Thoracic aorta (tissue), 2 donors: ENCODE data around the gene MLST8. TPM values are rescaled to one million over a fixed set of nuclear protein-coding genes. Genes with fewer than 3 reads are reported as not detected.
A peak's percentile ranks its signal among the peaks of the same experiment; 100 is the strongest.

Source experiments
- ATAC-seq: fragments of 150-250 bp; one replicate; pipeline ENCODE4 v1.8.0; 2017; ENCODE audit warnings: low read depth; ENCODE audit not compliant: insufficient number of reproducible peaks, low FRiP score
- DNase-seq: peaks from one replicate; pipeline ENCODE4 v3.0.0-alpha.2; 2020; ENCODE audit warnings: low spot score
- H3K27ac ChIP-seq, 2 donors: fragments of 200-600 bp; sonication (generic); 1 replicate in 1 of 2; 2 replicates in 1 of 2; pipeline ENCODE4 v1.5.1; 2016; ENCODE audit warnings: mild to moderate bottlenecking in 2 of 2, moderate library complexity in 2 of 2
- H3K27me3 ChIP-seq: fragments of 200-600 bp; sonication (generic); replicated peaks from 2 replicates; pipeline ENCODE4 v1.6.0; 2016; ENCODE audit warnings: mild to moderate bottlenecking; ENCODE audit not compliant: insufficient read depth
- H3K36me3 ChIP-seq: fragments of 200-600 bp; sonication (generic); one replicate; pipeline ENCODE4 v1.5.1; 2016
- H3K4me1 ChIP-seq, 2 donors: fragments of 200-600 bp; sonication (generic); 1 replicate in 1 of 2; 2 replicates in 1 of 2; pipeline versions ENCODE4 v1.5.1 to v1.6.0; 2016; ENCODE audit warnings: low read depth in 2 of 2, mild to moderate bottlenecking in 1 of 2; ENCODE audit not compliant: control insufficient read depth in 1 of 2
- H3K4me3 ChIP-seq: fragments of 200-600 bp; sonication (generic); 2 replicates; pipeline ENCODE4 v1.5.1; 2016; ENCODE audit warnings: mild to moderate bottlenecking
- H3K9me3 ChIP-seq: fragments of 200-600 bp; sonication (generic); 2 replicates; pipeline ENCODE4 v1.5.1; 2016
- total RNA-seq, 2 donors: library from RNA; depleted of rRNA; stranded (reverse); fragments of >200 nt; gene quantifications; one replicate each; pipeline versions ENCODE4 v1.1.0 to v1.2.3, GENCODE V29; 2016
- TF ChIP-seq, protein P1 (sequence below): fragments of 200-600 bp; sonication (generic); IDR thresholded peaks from one replicate; pipeline ENCODE4 v1.5.1; 2019; ENCODE audit warnings: antibody characterized with exemption

The MLST8 gene
- total RNA-seq, 2 donors from 2014 or later: 13.7 to 47.7 TPM

DNA sequence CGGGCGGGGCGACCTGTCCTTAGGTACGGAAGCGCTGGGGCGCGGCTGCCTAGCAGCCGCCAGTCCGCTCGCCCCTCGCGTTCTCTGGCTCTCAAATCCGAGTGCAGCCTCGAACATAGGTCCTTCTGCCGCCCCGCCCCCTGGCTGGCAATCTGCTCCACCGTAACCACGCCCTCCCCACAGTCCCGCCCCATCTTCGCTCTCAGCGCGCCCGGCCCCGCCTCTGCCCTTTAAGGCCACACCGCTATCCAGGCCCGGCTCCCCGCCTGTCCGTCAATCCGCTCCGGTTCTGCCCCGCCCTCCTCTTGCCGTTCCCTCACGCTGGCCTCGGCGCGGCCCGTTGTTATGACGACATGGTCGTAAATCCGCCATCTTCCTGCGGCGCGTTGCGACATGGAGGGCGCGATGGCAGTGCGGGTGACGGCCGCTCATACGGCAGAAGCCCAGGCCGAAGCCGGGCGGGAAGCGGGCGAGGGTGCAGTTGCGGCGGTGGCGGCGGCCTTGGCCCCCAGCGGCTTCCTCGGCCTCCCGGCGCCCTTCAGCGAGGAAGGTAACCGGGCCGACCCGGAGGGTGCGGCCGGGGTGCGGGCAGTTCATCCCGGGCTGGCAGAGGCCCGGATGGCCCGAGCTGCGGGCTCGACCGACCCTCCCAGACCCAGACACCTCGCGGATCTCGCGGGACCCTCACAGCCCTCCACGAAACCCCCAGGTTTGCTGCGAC is 18.1 kb downstream of the MLST8 start, which contains the start of gene E4F1:
E4F1 (plus strand) TSS at position 371 of the 721 bp plus-strand sequence; CDS start at position 394, 23 bp downstream.
- DNase-seq: peak; percentile 98
- no peaks in the 10 kb centered on the region for H3K9me3 ChIP-seq
- no peaks in the 10 kb centered on the region for H3K27me3 ChIP-seq
- no peaks in the 10 kb centered on the region for H3K36me3 ChIP-seq
- peak within 1 kb of the TSS; percentile 64 to 80 for H3K27ac ChIP-seq
- H3K4me1 ChIP-seq: peaks cover 12 to 14% of the 10 kb centered on the region in 2 donors
- peak; percentile 98 for ATAC-seq
- TF ChIP-seq, protein P1, sequence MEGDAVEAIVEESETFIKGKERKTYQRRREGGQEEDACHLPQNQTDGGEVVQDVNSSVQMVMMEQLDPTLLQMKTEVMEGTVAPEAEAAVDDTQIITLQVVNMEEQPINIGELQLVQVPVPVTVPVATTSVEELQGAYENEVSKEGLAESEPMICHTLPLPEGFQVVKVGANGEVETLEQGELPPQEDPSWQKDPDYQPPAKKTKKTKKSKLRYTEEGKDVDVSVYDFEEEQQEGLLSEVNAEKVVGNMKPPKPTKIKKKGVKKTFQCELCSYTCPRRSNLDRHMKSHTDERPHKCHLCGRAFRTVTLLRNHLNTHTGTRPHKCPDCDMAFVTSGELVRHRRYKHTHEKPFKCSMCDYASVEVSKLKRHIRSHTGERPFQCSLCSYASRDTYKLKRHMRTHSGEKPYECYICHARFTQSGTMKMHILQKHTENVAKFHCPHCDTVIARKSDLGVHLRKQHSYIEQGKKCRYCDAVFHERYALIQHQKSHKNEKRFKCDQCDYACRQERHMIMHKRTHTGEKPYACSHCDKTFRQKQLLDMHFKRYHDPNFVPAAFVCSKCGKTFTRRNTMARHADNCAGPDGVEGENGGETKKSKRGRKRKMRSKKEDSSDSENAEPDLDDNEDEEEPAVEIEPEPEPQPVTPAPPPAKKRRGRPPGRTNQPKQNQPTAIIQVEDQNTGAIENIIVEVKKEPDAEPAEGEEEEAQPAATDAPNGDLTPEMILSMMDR: no peak
- peak within 1 kb of the TSS; percentile 93 for H3K4me3 ChIP-seq

DNA sequence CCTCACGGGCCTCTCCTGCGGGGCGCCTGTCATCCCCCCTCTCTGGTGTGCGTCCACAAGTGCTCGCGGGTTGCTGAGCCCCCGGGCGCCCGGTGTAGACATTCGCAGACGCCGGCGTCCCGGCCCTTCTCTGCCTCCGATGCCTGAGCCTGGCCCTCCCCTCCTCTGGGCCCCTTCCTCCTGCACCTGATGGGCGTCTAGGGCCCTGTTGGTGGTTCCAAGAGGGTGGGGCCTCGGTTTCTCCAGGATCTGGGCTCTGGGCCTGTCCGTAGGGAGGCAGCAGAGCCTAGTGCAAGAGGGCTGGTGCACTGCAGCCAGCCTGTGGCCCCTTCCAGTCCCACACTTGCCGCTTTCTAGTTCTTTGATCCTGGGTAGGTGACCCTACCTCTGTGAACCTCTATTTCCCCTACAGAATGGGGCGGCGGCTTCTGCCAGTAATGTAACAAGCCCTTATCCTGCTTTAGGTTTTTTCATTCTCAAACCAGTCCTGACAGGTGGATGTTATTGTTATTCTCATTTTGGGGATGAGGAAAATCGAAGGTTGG is 18.8 kb downstream of the MLST8 start:
- no peaks in the 10 kb centered on the region for H3K27me3 ChIP-seq
- peak overlapping the region; percentile 64 to 66 for H3K27ac ChIP-seq
- ATAC-seq: no peak
- DNase-seq: no peak
- H3K4me1 ChIP-seq: peaks cover 12 to 14% of the 10 kb centered on the region in 2 donors
- TF ChIP-seq, protein P1: no peak
- peak overlapping the region; percentile 93 for H3K4me3 ChIP-seq
- peaks cover 4% of the 10 kb centered on the region for H3K36me3 ChIP-seq
- H3K9me3 ChIP-seq: no peaks in the 10 kb centered on the region

DNA sequence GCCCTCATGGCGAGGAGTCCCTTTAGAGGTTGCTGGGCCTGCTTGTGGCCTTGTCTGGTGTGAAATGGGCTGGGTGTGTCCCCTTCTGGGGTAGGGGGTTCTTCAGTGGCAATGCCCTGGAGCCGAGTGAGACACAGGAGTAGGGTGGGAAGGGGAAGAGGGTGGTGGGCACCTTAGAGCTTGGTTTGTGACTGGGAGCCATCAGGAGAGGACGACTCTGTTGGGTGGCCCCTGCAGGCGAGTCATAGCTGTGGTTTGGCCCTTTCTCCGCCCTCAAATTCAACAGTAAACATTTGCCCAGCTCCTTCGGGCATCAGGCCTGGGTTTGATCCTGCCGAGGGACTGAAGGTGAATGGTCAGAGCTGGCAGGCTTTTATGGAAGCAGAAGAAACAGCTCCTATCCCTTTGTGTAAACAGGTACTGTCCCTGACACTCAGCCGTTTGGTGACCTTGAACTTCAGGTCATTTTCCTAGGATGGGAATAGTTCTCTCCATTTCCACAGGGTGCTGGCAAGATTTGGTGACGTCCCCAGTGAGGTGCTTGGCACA is 21.1 kb downstream of the MLST8 start:
- H3K4me1 ChIP-seq: peaks cover 12 to 14% of the 10 kb centered on the region in 2 donors
- DNase-seq (no peak), ATAC-seq (no peak)
- peaks cover 24% of the 10 kb centered on the region for H3K36me3 ChIP-seq
- no peak overlapping the region for H3K4me3 ChIP-seq
- H3K9me3 ChIP-seq: no peaks in the 10 kb centered on the region
- H3K27ac ChIP-seq: no peak overlapping the region
- no peaks in the 10 kb centered on the region for H3K27me3 ChIP-seq
- TF ChIP-seq, protein P1: no peak

DNA sequence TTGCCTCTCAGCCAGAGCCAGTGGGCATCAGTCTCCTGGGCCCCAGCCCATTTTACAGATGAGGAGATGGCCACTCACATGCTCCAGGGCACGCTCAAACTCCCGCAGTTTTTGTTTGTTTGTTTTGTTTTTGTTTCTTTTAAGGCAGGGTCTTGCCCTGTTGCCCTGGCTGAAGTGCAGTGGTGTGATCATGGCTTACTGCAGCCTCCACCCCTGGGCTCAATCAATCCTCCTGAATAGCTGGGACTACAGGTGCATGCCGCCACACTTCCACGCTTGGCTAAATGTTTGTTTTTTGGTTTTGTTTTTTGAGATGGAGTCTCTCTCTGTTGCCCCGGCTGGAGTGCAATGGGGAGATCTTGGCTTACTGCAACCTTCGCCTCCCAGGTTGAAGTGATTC is 21.7 kb downstream of the MLST8 start:
- TF ChIP-seq, protein P1: no peak
- no peak for ATAC-seq
- Histone ChIP-seq H3K9me3 (no peaks in the 10 kb centered on the region), H3K4me1 (peaks cover 12 to 14% of the 10 kb centered on the region in 2 donors), H3K4me3 (no peak overlapping the region), H3K36me3 (peaks cover 29% of the 10 kb centered on the region), H3K27ac (no peak overlapping the region), H3K27me3 (no peaks in the 10 kb centered on the region)
- no peak for DNase-seq

DNA sequence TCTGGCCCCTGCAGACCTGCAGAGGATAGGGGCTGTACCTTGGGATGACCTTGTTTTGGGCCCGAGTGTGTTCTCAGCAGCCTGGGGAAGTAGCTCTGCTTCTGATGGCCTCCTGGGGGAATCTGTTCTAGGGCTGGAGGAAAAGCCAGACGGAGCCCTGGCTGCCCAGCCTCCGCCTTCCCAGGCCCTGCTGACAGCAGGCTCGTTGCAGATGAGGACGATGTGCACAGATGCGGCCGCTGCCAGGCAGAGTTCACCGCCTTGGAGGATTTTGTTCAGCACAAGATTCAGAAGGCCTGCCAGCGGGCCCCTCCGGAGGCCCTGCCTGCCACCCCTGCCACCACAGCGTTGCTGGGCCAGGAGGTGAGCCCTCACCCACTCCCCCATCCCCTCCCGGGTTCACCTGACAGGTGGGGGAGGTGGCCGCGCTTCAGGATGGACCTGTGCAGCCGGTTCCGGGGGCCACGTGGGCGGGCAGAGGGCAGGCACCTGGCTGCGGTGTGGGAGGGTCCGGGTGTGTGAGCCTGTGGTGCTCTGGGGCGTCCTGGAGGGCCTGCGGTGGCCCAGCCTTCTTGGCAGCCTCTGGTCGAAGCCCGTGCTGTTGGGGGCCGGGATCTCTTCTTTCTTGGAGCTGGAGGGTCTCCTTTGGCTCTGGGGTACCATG is 23.0 kb downstream of the MLST8 start:
- Histone ChIP-seq H3K36me3 (peaks cover 42% of the 10 kb centered on the region), H3K4me1 (peaks cover 12 to 14% of the 10 kb centered on the region in 2 donors), H3K27ac (no peak overlapping the region), H3K9me3 (no peaks in the 10 kb centered on the region), H3K4me3 (no peak overlapping the region), H3K27me3 (no peaks in the 10 kb centered on the region)
- no peak for DNase-seq
- TF ChIP-seq, protein P1: no peak
- no peak for ATAC-seq
